KBM-7 (cell line): ENCODE results near the gene SLC39A11.
"Not testable (repeated sequence)": the region's sequence is repeated elsewhere in the genome, so short reads cannot be mapped to it uniquely, and the experiment has no call there.

Experiments used
- DNase-seq: peaks from one replicate; pipeline ENCODE4 v3.0.0-alpha.2; 2015
- in situ Hi-C: fragments of 300-500 bp; cut with MboI; formaldehyde crosslinking; loops from 2 replicates; pipeline ENCODE4 v1.14.3; 2020; ENCODE audit warnings: low sequenced_read_pairs, low pct_unique_long_range_greater_than_20kb, mixed read lengths

Gene SLC39A11

GRCh38 chr17:72644492-72644891, 448.0 kb downstream of the SLC39A11 start:
- in situ Hi-C loops = no loop called here
- no peak for DNase-seq

GRCh38 chr17:72643575-72644216, 448.8 kb downstream of the SLC39A11 start:
- in situ Hi-C loops = no loop called here
- no peak for DNase-seq

DNA sequence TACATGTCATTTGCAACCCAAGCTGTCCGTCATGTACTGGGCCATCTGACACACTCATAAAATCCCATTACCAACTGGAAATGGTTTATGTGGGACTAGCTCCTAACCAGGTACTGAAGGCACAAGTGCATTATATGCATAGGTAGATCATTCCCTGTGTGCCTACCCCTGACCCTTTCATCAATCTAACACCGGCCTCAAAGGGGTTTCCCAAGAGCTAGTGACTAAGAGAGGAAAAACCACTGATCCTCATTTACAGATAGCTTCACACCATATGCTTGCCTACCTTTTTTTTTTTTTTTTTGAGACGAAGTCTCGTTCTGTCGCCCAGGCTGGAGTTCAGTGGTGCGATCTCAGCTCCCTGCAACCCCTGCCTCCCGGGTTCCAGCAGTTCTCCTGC, 449.8 kb downstream of the SLC39A11 start:
- DNase-seq = no peak
- in situ Hi-C loops = no loop called here

GRCh38 chr17:72640415-72641165, 451.9 kb downstream of the SLC39A11 start:
- in situ Hi-C loops = no loop called here
- no peak for DNase-seq

- DNase-seq = no peak
- in situ Hi-C loops = no loop called here
Measured at GRCh38 chr17:72639711-72640110, 452.8 kb downstream of the SLC39A11 start.

- DNase-seq, in situ Hi-C loops: not testable (repeated sequence)
Measured at GRCh38 chr17:72638932-72639331, 453.6 kb downstream of the SLC39A11 start.

DNA sequence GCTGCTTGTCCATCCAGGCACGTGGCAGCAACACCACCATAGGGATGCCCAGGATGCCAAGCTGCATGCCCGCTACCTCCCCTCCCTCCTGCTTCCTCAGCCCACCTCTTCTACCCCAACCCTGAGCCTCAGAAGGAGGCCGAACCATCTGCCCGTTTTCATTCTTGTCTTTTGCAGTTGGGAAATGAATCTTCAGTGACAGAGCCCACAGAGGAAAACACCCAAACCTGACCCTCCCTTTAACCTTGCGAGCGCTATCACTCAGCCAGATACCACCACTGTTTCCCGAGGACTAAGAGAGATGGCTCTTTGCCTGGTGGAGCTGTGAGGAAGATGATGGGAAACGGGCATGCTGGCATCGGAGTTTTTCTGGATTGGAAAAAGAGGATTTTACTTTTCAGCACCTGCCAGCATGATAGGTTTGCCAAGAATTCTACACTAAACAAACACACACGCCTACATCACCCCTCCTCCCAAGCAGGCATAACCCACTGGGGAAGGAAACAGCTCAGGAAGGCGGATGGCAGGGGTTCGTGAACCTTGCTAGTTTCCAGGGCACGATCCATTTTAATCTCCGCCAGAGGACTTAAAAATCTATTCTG, 457.4 kb downstream of the SLC39A11 start:
- in situ Hi-C loops = no loop called here
- DNase-seq = no peak

DNA sequence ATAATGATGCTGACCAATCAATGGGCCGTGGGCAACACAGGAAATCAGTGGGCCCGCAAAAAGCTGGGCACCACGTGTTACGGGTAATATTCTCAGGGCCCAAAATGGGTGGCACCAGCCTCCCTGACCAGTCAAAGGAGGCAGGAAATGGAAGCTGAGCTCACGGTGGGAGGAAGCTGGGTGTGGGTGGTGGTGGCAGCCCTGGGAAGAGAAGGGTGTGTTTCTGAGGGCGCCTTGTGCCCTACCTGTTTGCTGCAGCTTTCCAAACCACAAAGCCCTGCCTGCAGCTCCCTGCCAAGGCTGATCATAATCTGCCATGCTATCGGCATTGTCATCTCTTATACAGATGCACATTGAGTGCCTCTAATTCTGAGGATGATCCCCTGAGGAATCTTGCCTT, 457.9 kb downstream of the SLC39A11 start:
- no peak for DNase-seq
- in situ Hi-C loops = no loop called here

- DNase-seq = no peak
- in situ Hi-C loops = no loop called here
Measured at GRCh38 chr17:72631949-72632684, 460.4 kb downstream of the SLC39A11 start.

GRCh38 chr17:72631568-72631948, 460.9 kb downstream of the SLC39A11 start:
- in situ Hi-C loops = no loop called here
- no peak for DNase-seq

GRCh38 chr17:72624652-72625051, 467.8 kb downstream of the SLC39A11 start:
- in situ Hi-C loops = no loop called here
- no peak for DNase-seq

DNA sequence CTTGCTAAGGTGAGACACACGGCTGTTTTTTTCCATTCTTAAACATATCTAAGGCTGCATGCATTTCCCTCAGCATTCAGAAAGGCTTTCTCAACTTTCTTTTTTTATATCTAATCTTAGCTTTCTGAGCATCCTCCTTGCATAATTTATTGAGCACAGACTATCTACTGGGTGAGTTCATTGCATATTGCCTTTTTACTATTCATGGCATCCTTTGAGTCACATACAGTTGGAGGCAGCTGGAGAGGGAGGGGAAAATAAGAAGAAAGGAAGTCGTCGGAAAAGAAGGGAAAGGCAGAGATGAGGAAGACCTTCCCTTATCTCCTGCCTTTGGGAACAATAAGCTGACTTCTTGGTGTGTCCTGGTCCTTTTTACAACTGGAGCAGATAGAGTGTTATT, 468.3 kb downstream of the SLC39A11 start:
- in situ Hi-C loops = no loop called here

DNA sequence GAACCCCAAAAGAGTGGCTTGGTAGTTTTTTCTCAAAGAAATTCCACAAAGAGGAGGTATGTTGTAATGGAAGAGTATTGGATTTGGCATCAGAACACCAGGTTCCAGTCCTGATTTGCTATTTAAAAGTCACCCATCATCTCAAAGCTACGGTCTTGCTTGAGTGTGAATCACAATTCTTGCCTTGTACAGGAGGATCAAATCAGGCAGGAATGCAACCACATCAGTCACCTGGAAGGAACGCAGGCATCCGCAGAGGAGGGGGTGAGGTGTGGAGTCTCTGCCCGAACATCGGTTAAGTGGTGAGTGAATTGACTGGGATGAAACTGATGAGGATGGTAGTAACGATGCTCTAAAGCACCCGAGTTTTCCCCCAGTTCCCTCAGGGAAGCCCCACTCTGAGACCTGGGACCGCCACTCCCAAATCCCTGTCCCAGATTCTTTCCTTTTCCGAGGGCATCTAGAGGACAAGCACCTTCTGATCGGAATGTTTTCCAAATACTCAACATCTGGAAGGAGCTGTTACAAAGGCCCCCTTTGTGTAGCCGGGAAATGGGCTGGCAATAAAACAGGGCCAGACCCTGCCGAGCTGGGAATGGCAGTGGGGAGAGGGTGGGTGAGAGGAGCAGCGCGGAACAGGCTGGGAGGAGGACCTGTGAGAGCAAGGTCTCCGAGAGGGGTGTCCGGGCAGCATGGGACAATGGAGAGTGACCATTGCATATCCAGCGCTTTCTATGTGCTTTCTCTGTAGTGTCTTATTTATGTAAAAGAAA, 469.6 kb downstream of the SLC39A11 start:
- in situ Hi-C loops = no loop called here
- DNase-seq = no peak

More for the DNA sequence above, 468.3 kb downstream of the SLC39A11 start:
- no peak for DNase-seq

GRCh38 chr17:72619976-72620650, 472.4 kb downstream of the SLC39A11 start:
- DNase-seq = no peak
- in situ Hi-C loops = no loop called here

DNA sequence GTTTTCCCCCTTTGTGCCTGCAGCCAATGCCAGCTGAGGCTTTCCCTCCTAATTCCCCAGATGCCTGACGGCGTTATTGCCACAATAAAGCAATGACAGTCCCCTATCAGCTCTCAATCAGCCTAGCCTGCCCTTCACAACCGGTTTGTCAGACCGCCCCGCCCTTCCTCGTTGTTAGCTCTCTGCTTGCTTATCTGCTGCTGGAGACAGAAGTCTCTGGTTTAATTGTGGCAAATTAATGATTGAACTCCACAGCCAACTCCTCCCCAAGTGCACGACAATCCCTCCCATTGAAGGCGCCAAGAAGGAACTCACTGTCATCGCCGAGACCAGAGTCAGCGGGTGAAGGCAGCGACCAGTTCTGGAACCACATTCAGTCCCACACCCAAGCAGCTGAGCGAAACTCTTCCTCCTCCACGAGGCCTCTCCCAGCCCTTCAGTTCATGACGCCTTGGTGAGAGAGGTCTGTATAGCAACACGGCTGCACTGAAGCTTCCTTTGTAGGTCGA, 474.4 kb downstream of the SLC39A11 start:
- peak; percentile 17 for DNase-seq
- in situ Hi-C loops = no loop called here

- no peak for DNase-seq
- in situ Hi-C loops = no loop called here
Measured at GRCh38 chr17:72617557-72617956, 474.9 kb downstream of the SLC39A11 start.

- no peak for DNase-seq
- in situ Hi-C loops = no loop called here
Measured at GRCh38 chr17:72616447-72616846, 476.0 kb downstream of the SLC39A11 start.

DNA sequence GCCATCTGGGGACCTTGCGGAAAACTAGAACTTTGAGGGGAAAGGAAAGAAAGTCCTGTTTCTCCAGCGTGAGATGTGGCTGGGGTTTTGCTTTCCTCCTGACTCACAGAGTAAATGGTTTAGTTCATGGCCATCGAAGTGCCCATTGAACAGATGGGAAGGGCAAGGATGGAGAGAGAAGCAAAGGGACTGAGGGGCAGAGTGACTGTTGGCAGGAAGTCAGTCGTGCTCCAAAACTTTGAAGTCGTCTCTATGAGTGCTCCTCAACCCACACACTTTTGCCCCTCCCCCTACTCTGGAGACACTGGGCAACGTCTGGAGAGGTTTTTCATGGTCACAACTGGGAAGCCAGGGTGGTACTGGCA, 476.9 kb downstream of the SLC39A11 start:
- DNase-seq = no peak
- in situ Hi-C loops = no loop called here
